Hematopoietic multipotent progenitor cell (in vitro differentiated cells): ENCODE measurements around the gene MYO9B. TPM values are rescaled to one million over a fixed set of nuclear protein-coding genes. Genes with fewer than 3 reads are reported as not detected.
"Not testable (repeated sequence)": the region's sequence is repeated elsewhere in the genome, so short reads cannot be mapped to it uniquely, and the experiment has no call there.

Source experiments
- DNase-seq, 3 donors: peaks; one replicate each; pipeline ENCODE4 v3.0.0-alpha.2; 2011 to 2015; ENCODE audit warnings: low read depth in 2 of 3, low spot score in 2 of 3
- total RNA-seq: library from RNA; depleted of rRNA; stranded (reverse); fragments of >200 nt; gene quantifications from one replicate; pipeline ENCODE4 v1.2.3, GENCODE V29; 2012

The MYO9B gene
- total RNA-seq, 1 donor = 158 TPM

DNA sequence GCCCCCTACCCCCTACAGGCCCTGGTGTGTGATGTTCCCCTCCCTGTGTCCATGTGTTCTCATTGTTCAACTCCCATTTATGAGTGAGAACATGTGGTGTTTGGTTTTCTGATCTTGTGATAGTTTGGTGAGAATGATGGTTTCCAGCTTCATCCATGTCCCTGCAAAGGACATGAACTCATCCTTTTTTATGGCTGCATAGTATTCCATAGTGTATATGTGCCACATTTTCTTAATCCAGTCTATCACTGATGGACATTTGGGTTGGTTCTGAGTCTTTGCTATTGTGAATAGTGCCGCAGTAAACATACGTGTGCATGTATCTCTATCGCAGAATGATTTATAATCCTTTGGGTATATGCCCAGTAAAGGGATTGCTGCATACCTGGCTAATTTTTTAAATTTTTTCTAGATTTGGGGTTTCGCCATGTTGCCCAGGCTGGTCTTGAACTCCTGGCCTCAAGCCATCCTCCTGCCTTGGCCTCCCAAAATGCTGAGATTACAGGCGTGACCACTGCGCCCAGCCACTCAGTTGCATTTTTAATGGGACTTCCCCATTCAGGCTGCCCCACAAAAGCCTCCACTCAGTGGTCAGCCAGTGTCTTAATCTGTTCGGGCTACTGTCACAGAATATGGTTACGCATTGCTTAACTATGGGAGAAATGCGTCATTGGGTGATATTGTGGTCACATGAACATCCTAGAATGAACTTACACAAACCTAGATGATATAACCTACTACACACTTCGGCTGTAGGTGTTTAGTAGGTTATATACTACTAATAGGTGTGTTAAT, 62.7 kb downstream of the MYO9B start:
- not testable (repeated sequence) for DNase-seq

DNA sequence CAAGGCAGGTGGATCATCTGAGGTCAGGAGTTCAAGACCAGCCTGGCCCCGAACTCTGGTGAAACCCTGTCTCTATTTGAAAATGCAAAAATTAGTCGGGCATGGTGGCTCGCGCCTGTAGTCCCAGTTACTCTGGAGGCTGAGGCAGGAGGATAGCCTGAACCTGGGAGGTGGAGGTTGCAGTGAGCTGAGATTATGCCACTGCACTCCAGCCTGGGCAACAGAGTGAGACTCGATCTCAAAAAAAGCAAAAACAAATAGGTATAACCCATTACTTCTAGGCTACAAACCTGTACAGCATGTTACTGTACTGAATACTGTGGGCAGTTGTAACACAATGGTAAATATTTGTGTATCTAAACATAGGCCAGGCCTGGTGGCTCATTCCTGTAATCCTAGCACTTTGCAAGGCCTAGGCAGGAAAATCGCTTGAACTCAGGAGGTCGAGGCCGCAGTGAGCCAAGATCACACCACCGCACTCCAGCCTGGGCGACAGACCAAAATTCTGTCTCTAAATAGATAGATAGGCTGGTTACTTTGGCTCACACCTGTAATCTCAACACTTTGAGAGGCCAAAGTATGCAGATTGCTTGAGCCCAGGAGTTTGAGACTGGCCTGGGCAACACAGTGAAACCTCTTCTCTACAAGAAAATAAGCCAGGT, 63.5 kb downstream of the MYO9B start:
- no peak for DNase-seq

DNA sequence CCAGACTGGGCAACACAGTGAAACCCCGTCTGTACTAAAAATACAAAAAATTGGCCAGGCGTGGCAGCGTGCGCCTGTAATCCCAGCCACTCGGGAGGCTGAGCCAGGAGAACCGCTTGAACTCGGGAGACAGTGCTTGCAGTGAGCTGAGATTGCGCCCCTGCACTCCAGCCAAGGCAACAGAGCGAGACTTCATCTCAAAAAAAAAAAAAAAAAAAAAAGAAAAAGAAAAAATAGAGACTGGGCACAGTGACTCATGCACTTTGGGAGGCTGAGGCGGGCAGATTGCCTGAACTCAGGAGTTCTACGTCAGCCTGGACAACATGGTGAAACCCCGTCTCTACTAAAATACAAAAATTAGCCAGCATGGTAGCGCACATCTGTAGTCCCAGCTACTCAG, 69.2 kb downstream of the MYO9B start:
- not testable (repeated sequence) for DNase-seq

DNA sequence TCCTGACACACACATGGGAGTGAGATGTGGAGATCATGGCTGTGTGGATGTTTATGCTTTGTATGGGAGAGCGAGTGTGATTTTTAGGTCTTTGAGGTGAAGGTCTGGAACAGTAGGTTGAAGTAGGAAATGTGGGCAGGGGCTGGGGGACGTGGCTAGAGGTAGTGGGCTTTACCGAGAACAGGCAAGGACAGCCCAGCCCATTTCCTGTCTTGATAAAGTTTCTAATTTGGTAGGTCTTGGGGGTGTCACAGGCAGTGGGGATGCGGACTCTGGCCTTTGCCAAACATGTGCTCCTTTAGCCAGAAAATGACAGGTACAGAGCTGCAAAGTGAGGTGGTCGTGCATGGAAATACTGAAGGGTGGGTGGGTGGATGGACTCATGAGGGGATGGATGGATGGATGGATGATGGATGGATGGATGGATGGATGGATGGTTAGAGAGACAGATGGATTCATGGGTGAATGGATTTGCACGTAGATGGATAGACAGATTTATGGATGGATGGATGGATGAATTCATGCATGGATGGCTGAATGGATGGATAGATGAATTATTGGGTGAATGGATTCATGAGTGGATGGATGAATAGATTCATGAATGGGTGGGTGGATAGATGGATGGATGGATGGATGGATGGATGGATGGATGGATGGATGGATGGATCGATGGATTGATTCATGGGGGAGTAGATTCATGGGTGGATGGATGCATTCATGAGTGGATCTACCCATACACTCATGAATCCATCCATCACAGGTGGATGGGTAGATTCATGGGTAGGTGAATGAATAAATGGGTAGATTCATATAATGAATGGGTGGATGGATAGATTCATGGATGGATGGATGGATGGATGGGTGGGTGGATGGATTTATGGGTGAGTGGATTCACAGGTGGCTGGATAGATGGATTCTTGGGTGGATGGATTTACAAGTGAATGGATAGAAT, 70.2 kb downstream of the MYO9B start:
- no peak for DNase-seq

DNA sequence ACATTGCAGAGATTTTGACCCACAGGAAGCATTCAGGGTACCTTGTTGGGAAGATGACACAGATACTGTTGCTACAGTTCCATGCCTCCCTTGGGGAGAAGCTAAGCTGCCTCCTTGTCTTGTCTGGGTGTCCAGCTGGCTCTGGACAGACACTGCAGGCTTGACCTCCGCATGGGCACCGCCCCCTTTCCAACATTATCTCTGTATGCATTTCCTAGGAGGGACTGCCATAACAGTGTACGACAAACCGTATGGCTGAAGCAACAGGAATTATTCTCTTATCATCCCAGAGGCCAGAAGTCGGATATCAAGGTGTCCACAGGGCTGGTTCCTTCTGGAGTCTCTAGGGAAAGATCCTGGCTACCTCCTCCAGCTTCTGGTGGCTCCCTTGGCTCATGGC, 72.6 kb downstream of the MYO9B start:
- DNase-seq = no peak

DNA sequence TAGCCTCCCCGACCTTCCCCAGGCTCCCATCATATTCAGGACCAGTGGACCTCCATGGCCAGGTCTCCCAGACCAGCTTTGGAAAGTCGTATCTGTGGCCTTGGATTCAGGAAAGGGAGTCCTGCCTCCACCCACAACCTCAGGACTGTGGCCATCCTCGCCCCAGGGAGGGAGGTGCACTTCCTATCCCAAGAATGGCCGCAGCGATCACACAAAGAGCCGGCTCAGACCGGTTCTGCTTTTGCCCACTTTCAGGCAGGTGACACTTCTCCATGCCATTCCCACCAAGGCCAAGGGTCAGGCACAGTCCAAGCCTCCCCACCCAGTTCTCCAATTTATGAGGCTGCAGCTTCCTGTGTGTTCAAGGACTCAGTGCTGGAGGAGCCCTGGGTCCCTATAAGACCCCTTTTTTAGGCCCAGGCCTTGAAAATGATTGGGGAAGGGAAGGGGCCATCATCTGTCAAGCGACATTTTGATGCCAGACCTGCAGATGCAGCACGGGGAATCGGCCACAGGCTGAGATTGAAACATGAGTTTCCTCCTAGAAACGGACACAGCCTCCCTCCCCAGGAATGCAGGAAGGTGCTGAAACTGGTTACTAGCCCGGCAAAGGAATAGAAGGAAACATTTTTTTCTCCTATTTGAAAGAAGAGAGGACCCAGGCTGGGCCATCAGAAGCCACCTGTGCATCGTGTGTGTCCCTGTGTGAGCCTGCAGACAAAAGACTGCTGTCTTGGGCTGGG, 74.0 kb downstream of the MYO9B start:
- DNase-seq = no peak

DNA sequence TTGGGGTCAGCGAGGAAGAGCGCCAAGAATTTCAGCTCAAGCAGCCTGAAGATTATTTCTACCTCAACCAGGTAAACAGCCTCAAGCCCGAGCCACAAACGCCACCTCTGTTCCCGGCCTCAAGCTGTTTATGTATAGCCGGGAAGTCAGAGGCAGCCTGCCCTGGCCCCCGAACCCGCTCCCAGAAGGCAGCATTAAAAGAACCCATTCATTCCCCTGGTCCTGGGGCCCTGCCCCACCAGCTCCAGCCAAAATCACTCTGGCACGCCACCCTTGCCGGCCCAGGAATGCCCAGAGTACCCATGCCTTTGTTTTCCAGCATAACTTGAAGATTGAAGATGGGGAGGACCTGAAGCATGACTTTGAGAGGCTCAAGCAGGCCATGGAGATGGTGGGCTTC, 78.4 kb downstream of the MYO9B start:
- DNase-seq = no peak

DNA sequence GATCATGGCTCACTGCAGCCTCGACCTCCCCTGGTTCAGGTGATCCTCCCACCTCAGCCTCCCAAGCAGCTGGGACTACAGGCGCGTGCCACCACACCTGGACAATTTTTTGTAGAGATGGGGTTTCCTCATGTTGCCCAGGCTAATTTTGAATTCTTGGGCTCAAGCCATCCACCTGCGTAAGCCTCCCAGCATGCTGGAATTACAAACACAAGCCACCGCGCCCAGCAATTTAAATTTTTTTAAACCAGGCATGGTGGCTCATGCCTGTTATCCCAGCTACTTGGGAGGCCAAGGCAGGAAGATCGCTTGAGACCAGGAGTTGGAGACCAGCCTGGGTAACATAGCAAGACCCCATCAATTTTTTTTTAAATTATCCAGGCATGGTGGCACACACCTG, 79.7 kb downstream of the MYO9B start:
- DNase-seq = no peak

DNA sequence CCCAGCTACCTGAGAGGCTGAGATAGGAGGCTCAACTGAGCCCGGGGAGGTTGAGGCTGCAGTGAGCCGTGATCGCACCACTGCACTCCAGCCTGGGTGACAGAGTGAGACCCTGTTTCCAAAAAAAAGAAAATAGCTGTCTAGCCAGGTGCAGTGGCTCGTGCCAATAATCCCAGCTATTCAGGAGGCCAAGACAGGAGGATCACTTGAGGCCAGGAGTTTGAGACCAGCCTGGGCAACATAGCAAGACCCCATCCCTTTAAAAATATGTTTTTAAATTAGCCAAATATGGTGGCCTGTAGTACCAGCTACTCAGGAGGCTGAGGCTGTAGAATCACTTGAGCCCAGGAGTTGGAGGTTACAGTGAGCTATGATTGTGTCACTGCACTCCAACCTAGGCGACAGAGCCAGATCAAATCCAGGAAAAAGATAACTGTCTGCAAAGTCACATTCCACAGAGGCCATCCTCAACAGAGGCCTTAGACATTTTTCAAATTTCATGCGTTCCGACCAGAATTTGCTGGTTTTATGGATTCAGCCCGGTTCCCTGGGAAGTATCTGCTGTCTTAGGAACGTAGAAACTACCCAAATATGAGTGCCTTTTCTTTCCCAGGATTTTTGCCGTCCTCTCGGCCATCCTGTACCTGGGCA, 80.8 kb downstream of the MYO9B start:
- no peak for DNase-seq

DNA sequence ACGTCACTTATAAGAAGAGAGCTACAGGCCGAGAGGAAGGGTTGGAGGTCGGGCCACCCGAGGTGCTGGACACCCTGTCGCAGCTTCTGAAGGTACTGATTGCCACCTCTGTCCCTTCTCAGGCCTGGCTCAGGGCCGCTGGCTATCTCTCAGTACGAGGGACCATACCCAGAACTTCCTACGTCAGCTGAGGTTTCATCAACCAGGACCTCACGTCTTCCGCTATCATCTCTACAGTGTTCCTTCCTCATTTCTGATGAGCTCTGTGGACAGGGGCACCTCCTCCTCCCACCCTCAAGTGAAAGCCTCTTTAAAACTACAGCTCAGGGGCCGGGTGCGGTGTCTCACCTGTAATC, 81.3 kb downstream of the MYO9B start:
- peak in 2 of 3 donors; percentile 15 to 32 for DNase-seq

DNA sequence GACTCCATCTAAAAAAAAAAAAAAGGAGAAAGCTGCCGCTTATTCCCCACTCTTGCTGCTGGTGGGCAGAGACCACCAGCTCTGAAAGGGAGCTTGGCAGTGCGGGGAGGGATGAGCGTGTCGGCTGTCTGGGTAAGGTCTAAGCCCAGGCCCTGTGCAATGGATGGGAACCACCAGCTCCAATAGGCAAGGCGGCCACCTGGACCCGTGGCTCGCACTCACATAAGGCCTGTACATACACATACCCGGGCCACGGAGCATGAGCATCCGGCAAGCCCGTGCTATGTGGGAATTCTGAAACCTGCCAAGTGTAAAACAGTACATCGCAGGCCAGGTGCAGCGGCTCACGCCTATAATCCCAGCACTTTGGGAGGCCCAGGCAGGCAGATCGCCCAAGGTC, 83.0 kb downstream of the MYO9B start:
- no peak for DNase-seq

DNA sequence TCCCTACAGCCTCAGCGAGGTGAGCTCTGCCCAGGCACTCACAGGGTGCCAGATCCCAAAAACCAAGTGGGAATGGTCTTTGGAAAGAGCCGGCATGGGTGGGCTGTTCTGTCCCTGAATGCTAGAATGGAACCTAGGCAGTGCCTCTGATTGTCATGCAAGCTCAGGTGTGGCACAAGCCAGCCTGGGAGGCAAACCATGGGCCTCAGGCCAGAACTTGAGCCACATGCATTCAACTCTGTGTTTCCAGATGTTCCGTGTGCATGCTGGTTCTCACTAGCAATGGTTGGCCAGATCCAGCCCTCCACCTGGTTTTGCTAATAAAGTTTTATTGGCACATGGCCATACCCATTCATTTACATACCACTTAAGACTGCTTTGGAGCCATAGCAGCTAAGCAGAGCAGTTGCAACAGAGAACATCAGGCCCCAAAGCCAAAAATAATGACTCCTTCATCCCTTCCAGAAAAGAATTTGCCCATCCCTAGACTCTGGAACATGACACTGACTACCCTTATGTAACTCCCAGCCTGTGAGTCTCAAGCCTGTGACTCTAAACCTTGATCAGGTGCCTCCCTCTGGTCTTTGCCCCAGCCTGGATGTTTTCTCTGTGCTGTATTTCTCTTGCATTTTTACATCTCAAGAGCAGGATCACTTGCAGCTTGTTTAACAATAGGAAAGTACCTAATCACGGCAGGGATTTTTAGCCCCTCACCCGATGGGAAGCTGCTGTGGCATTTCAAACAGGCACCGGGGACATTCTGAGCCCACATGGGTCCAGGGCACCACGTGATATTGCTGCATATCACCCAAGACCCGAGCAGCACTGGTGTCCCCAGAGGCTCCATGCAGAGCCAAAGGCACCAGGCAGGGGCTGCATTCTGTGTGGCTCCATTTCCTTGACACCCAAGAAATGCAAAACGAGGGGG, 84.2 kb downstream of the MYO9B start:
- DNase-seq = no peak

DNA sequence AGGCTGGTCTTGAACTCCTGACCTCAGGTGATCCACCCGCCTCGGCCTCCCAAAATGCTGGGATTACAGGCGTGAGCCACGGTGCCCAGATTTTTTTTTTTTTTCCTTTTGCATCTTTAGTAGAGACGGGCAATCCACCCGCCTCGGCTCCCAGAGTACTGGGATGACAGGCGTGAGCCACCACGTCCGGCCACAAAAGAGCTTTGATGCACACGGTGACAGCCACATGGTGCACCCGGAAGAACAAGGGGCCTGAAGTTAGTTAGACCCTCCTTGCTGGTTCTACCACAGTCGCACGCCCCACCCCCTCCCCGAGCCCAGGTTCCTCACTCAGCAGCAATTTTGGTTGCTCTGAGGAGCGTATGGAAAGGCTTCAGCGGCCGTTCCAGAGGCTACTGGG, 85.3 kb downstream of the MYO9B start:
- no peak for DNase-seq

DNA sequence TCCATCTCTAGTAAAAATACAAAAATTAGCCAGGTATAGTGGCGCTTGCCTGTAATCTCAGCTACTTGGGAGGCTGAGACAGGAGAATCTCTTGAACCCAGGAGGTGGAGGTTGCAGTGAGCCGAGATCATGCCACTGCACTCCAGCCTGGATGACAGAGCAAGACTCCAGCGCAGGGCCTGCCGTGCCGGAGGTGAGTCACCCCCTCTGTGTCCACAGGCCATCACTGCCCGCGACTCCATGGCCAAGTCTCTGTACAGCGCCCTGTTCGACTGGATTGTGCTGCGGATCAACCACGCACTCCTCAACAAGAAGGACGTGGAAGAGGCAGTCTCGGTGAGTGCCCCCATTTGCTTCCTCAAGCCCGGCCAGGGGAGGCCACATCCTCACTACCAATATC, 86.6 kb downstream of the MYO9B start:
- not testable (repeated sequence) for DNase-seq

DNA sequence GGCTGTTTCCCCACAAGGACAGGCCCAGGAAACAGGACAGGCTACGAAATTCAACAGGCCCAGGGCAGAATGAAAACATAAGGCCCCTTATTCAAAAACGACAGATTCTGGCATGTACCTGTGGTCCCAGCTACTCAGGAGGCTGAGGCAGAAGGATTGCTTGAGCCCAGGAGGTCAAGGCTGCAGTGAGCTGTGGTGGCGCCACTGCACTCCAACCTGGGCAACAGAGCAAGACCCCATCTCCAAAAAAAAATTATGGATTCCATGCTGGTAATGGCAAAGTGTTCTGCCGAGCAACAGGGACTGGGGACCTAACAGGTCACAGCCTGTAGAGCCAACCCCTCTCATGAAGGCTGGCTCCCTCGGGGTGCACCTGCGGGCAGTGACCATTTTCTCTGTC, 87.0 kb downstream of the MYO9B start:
- no peak for DNase-seq

DNA sequence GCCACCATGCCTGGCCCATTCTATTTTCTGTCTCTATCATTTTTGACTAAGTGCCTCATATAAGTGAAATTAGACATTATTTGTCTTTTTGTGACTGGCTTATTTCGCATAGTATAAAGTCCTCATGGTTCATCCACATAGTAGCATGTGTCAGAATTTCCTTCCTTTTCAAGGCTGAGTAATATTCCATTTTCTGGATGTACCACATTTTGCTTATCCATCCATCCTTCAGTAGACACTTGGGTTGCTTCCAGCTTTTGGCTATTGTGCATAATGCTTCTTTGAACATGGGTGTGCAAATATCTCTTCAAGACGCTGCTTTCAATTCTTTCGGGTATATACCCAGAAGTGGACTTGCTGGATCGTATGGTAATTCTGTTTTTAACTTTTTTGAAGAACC, 88.1 kb downstream of the MYO9B start:
- DNase-seq = no peak

DNA sequence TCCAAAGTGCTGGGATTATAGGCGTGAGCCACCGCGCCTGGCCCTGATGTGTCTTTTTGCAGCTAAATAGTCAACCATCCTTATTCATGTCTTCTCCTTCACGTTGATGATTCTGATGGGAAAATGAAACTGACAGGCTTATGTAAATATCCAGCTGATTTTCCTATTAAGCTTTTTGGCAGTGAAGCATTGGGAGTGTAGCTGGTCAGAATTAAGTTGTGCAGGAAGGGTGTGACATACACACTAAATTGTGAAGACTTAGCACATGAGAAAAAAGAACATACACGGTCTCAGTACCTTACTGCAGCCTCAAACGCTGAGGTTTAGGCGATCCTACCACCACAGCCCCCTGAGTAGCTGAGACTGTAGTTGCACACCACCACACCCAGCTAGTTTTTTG, 89.1 kb downstream of the MYO9B start:
- no peak for DNase-seq

DNA sequence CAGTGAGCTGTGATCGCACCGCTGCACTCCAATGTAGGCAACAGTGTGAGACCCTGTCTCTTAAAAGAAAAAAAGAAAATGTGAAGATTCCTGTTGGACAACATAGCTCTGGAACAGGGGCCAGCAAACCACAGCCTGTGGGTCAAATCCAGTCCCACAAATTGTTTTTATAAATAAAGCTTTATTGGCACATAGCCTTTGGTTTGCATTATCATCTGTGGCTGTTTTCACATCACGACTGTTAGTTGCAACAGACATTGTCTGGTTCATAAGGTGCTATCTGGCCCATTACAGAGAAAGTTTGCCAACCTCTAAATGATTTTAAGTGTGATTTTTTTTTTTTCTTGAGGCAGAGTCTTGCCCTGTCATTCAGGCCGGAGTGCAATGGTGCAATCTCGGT, 90.1 kb downstream of the MYO9B start:
- DNase-seq = no peak
